Activated T-cell treated with anti-CD3 and anti-CD28 coated beads, Interleukin-2, amount 50 U/mL, for 72 hours (primary cell): Measurements from ENCODE around the gene REEP6. TPM values are rescaled to one million over a fixed set of nuclear protein-coding genes. Genes with fewer than 3 reads are reported as not detected.
A peak's percentile ranks its signal among the peaks of the same experiment; 100 is the strongest.

Source experiments
- ATAC-seq, 2 donors: fragments of 150-1000 bp; cut with Tn5 transposase; replicated peaks in 1 of 2; 2 replicates each; pipeline ENCODE4 v1.10.0; 2021; ENCODE audit warnings: moderate library complexity in 2 of 2, mild to moderate bottlenecking in 1 of 2
- DNase-seq, 2 donors: peaks; one replicate each; pipeline ENCODE4 v3.0.0; 2021 to 2022; ENCODE audit warnings: mixed read lengths in 1 of 2
- H3K27ac Mint-ChIP-seq: one replicate; pipeline ENCODE4 v1.8.0; 2022; ENCODE audit warnings: mild to moderate bottlenecking, moderate library complexity, mixed read lengths
- H3K27me3 Mint-ChIP-seq: one replicate; pipeline ENCODE4 v1.8.0; 2022; ENCODE audit warnings: low read depth, mixed read lengths
- H3K36me3 Mint-ChIP-seq, 2 donors: one replicate each; pipeline ENCODE4 v1.8.0; 2022; ENCODE audit warnings: mixed read lengths in 2 of 2, mild to moderate bottlenecking in 1 of 2; ENCODE audit not compliant: insufficient read depth in 2 of 2
- H3K4me1 Mint-ChIP-seq: one replicate; pipeline ENCODE4 v1.8.0; 2022; ENCODE audit warnings: low read depth, mixed read lengths
- H3K4me3 Mint-ChIP-seq, 2 donors: one replicate each; pipeline ENCODE4 v1.8.0; 2022; ENCODE audit warnings: mild to moderate bottlenecking in 2 of 2, mixed read lengths in 2 of 2, moderate library complexity in 2 of 2
- H3K9me3 Mint-ChIP-seq, 2 donors: one replicate each; pipeline ENCODE4 v1.8.0; 2022; ENCODE audit warnings: mixed read lengths in 2 of 2
- total RNA-seq, 2 donors: library from RNA; stranded (reverse); gene quantifications; one replicate each; pipeline ENCODE4 v1.2.3, GENCODE V29; 2022

REEP6 gene
- total RNA-seq, 2 donors from 2014 or later: 1.7 to 3.8 TPM

DNA sequence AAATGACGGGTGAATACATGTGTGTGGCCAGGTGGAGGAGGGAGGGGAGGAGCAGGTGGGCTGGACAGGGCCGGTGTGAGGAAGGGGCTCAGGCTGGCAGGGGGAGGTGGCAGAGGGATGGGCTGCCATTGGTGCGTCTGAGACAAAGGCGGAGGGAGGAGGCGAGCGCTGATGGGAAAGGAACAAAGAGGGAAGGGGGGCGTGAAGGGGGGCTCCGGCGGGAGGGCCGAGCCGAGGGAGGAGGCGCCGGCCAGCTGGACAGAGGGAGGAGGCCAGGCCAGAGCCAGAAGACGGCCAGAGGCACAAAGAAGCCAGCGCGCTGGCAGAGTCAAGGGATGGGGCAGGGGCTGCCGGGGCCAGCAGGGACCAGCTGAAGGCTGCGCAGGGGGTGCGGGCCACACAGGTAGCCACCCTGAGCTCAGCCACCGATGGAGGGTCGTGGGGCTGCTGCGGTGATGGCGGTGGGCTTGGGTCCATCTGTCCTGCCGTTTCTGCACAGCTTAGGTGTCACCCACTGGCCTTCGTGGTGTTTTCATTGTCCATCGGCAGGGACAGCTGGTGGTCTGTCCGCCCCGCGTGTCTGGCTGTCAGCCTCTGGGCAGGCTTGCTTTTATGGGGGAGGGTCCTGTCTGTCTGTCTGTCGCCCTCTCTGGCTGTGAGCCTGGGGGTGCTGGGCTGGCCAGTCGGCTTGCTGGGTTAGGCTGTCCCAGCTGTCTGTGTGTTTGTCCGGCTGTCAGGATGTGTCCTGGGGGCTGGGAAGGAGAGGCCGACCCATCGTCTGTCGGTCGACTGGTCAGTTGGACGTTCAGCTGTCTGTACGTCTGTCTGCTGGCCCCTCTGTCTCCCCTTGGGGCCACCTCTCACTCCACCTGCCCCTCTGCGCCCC is 38.8 kb upstream of the REEP6 start:
- Mint-ChIP-seq H3K4me1 (peaks cover 24% of the 10 kb centered on the region), H3K27ac (no peak overlapping the region), H3K27me3 (peaks cover 72% of the 10 kb centered on the region), H3K4me3 (no peak overlapping the region), H3K9me3 (no peaks in the 10 kb centered on the region), H3K36me3 (no peaks in the 10 kb centered on the region)
- ATAC-seq (no peak), DNase-seq (no peak)

DNA sequence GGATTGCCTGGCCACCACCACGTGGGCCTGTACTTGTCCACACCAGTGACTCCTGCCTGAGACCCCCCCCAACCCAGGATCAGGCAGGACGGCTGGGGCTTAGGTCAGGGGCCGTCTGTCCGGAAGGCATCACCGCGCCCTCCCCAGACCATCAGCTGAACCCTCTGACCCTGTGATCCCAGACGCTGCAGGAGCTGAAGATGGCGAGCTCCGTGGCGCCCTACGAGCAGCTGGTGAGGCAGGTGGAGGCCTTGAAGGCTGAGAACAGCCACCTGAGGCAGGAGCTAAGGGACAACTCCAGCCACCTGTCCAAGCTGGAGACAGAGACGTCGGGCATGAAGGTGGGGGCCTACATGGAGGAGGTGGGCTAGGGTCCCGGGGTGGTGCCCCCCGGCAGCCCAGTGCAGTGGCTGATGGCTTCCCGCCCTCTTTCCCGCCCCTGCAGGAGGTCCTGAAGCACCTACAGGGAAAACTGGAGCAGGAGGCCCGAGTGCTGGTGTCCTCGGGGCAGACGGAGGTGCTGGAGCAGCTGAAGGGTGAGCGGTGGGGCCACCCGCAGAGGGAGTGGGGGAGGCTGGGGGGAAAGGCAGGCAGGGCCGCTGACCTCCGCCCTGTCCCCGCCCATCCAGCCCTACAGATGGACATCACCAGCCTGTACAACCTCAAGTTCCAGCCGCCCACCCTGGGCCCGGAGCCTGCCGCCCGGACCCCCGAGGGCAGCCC is 38.0 kb upstream of the REEP6 start:
- ATAC-seq (no peak), DNase-seq (no peak)
- peaks cover 24% of the 10 kb centered on the region for H3K4me1 Mint-ChIP-seq
- no peaks in the 10 kb centered on the region for H3K9me3 Mint-ChIP-seq
- H3K27me3 Mint-ChIP-seq: peaks cover 69% of the 10 kb centered on the region
- no peak overlapping the region for H3K4me3 Mint-ChIP-seq
- no peaks in the 10 kb centered on the region for H3K36me3 Mint-ChIP-seq
- no peak overlapping the region for H3K27ac Mint-ChIP-seq

DNA sequence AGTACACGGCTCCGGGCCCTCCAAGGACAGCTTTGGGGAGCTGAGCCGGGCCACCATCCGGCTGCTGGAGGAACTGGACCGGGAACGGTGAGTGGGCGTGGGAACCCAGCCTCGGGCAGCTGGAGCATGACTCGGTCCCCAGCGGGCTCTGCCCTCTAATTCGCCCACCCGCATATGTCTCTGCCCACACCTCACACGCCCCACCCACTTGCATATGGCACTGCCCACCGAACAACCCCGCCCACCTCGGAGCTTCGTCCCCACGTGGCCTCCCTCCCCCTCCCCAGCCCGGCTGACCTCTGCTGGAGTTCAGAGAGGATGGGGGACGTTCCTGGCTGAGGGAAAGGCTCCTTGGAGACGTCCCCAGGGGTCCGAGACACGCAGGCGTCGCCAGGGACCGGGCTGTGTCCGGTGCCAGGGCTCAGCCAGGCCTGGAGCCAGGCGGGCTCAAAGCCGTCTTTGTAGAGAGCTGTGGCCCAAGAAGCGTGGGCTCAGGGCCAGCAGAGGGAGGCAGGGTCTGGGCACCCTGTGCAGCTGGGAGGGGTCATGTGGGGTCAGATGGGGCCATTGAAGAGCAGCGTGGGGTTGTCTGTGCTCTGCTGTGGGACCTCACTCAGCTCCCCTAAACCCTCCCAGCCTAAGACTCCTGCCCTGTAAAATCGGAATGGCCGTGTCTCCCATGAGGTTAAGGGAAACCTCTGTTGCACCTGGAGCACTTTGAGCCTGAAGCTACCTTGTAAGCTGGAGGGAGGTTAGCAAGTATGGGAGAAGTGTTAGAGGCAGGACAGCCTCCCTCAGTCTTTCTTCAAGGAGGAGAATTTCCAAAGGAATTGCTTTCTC is 37.2 kb upstream of the REEP6 start:
- DNase-seq (peak in 1 of 2 donors; percentile 44), ATAC-seq (no peak)
- peaks cover 24% of the 10 kb centered on the region for H3K4me1 Mint-ChIP-seq
- H3K9me3 Mint-ChIP-seq: no peaks in the 10 kb centered on the region
- H3K4me3 Mint-ChIP-seq: no peak overlapping the region
- no peak overlapping the region for H3K27ac Mint-ChIP-seq
- H3K36me3 Mint-ChIP-seq: no peaks in the 10 kb centered on the region
- H3K27me3 Mint-ChIP-seq: peaks cover 61% of the 10 kb centered on the region

DNA sequence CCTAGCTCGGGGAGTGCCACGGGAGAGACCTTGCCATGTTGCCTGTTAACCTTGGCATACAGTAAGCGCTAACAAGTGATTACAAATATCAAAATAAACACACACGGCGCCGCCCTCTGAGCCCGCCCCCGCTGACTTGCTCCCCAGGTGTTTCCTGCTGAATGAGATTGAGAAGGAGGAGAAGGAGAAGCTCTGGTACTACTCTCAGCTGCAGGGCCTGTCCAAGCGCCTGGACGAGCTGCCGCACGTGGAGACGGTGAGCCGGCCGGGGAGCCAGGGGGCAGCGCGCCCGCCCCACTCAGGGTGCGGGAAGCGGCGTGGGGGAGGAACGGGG is 36.0 kb upstream of the REEP6 start:
- ATAC-seq: no peak
- Mint-ChIP-seq H3K27me3 (peaks cover 52% of the 10 kb centered on the region), H3K9me3 (no peaks in the 10 kb centered on the region), H3K27ac (no peak overlapping the region), H3K36me3 (no peaks in the 10 kb centered on the region), H3K4me1 (peaks cover 26% of the 10 kb centered on the region), H3K4me3 (peak overlapping the region; percentile 27 to 40)
- no peak for DNase-seq

DNA sequence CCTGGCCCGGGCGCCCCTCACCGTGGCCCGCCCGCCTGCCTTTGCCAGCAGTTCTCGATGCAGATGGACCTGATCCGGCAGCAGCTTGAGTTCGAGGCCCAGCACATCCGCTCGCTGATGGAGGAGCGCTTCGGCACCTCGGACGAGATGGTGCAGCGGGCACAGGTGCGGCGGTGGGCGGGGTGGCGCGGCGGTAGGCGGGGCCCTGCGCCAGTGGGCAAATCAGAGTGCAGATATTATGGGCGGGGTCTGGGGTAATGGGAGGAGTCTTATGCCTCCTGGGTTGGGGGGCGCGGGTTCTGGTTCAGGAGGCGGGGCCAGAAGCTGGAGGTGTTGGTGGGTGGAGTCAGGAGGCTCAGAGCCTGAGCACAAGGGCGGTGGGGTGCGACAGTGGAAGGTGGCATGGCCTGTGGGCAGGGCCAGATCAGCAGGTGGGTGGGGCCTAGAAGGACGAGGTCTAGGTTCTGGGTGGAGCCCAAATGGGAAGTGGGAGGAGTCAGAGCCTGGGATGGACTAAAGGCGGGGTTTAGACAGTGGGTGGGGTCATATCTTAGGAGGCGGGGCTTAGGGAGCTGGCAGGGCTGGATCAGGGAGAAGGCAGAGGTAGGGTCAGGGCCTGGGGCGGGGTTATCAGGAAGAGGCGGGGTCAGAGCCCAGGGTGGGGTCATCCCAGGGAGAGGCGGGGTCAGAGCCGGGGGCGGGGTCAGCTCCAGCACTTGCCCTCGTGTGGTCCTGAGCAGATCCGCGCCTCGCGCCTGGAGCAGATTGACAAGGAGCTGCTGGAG is 35.5 kb upstream of the REEP6 start:
- Mint-ChIP-seq H3K27ac (no peak overlapping the region), H3K9me3 (no peaks in the 10 kb centered on the region), H3K27me3 (peaks cover 49% of the 10 kb centered on the region), H3K4me1 (peaks cover 23% of the 10 kb centered on the region), H3K36me3 (no peaks in the 10 kb centered on the region), H3K4me3 (peak overlapping the region; percentile 31 to 64)
- ATAC-seq (peak; percentile 75 to 81), DNase-seq (peak; percentile 80 to 84)

DNA sequence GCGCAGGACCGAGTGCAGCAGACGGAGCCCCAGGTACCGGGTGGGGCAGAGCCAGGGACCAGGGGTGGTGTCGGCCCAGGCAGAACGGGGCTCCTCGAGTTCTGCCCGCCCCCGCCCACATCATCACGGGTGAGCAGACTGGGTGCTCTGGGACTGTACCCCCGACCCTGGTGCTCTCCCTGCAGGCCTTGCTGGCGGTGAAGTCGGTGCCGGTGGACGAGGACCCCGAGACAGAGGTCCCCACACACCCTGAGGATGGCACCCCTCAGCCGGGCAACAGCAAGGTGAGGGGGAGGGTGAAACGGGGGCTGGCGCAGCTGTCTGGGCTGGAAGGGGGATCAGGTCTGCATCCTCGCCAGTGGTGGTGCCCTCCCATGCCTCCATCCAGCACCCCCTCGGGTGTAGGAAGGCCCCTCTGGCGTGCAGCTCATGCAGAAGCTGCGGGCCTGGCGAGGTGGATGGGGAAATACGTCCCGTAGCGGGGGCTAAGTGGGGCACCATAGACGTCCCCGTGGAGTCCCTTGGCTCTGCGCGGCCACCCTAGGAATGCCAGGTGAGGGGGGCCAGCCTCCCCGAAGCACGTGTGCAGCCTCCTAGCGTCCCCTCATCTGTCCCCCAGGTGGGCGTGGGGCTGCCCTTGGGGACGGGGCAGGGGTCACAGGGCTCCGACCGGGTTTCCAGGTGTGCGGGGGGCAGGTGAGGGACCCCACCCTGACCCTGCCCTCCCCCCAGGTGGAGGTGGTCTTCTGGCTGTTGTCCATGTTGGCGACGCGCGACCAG is 34.7 kb upstream of the REEP6 start:
- Mint-ChIP-seq H3K27me3 (peaks cover 41% of the 10 kb centered on the region), H3K9me3 (no peaks in the 10 kb centered on the region), H3K36me3 (no peaks in the 10 kb centered on the region), H3K4me3 (peak overlapping the region in 1 of 2 donors; percentile 64), H3K4me1 (peaks cover 17% of the 10 kb centered on the region), H3K27ac (no peak overlapping the region)
- no peak for ATAC-seq
- no peak for DNase-seq

DNA sequence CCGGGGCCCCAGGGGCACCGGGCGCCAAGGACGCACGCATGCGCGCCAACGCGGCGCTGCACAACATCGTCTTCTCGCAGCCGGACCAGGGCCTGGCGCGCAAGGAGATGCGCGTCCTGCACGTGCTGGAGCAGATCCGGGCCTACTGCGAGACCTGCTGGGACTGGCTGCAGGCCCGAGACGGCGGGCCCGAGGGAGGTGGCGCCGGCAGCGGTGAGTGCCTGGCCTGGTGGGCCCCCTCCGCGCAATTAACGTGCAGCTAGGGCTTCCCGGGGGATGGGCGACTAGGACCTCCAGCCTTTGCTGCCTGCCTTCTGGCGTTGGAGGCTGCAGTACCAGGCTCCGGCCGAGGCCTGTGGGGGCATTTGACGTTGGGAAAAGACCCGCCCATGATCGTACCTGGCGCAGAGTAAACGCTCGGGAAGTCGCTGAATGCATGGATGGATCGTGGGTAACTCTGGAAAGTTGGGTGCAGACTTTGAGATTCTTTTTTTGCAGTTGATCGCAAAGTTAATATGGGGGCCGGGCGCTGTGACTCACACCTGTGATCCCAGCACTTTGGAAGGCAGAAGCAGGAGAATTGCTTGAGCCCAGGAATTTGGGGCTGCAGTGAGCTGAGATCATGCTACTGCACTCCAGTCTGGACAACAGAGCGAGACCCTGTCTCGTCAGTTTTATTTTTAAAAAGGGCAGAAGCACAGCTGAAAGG is 33.8 kb upstream of the REEP6 start:
- H3K27ac Mint-ChIP-seq: no peak overlapping the region
- DNase-seq (no peak), ATAC-seq (no peak)
- H3K27me3 Mint-ChIP-seq: peaks cover 33% of the 10 kb centered on the region
- no peaks in the 10 kb centered on the region for H3K36me3 Mint-ChIP-seq
- H3K4me1 Mint-ChIP-seq: peaks cover 17% of the 10 kb centered on the region
- no peaks in the 10 kb centered on the region for H3K9me3 Mint-ChIP-seq
- H3K4me3 Mint-ChIP-seq: no peak overlapping the region

DNA sequence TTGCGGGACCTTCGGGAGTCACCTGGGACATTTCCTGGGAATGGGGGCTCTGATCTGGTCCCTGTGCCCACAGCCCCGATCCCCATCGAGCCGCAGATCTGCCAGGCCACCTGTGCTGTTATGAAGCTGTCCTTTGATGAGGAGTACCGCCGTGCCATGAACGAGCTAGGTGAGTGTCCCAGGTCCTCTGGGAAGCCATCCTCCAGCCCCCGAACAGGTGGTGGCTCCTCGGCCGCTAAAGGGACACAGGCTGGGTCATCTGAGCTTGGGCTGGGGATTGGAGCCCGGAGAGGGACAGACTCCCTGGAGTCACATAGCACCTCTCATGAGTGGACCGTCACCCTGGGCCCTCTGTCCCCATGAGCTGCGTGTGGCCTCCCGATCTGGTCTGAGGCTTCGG is 33.1 kb upstream of the REEP6 start:
- peaks cover 26% of the 10 kb centered on the region for H3K27me3 Mint-ChIP-seq
- ATAC-seq (no peak), DNase-seq (no peak)
- H3K27ac Mint-ChIP-seq: no peak overlapping the region
- peaks cover 17% of the 10 kb centered on the region for H3K4me1 Mint-ChIP-seq
- H3K36me3 Mint-ChIP-seq: no peaks in the 10 kb centered on the region
- H3K4me3 Mint-ChIP-seq: no peak overlapping the region
- H3K9me3 Mint-ChIP-seq: no peaks in the 10 kb centered on the region

DNA sequence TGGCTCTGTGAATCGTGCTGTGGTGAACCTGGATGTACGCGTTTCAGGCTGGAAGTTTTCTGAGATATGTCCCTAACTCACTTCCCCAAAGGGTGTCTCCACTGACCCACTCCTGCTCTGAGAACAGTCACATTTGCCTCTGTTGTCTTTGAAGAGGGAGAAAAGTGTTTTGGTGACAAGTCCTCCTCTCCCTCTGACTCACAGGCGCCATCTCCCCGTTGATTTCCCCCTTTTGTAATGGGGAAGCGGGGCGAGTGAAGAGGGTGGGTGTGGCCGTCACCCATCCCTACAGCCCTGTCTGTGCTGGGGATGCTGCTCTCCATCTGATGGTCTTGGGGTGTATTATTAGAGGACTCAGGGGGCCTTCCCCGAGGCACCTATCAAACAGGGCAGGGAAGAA is 31.5 kb upstream of the REEP6 start:
- DNase-seq (no peak), ATAC-seq (no peak)
- H3K4me3 Mint-ChIP-seq: no peak overlapping the region
- no peaks in the 10 kb centered on the region for H3K36me3 Mint-ChIP-seq
- H3K9me3 Mint-ChIP-seq: no peaks in the 10 kb centered on the region
- no peak overlapping the region for H3K27ac Mint-ChIP-seq
- H3K27me3 Mint-ChIP-seq: peaks cover 14% of the 10 kb centered on the region
- H3K4me1 Mint-ChIP-seq: peaks cover 17% of the 10 kb centered on the region

DNA sequence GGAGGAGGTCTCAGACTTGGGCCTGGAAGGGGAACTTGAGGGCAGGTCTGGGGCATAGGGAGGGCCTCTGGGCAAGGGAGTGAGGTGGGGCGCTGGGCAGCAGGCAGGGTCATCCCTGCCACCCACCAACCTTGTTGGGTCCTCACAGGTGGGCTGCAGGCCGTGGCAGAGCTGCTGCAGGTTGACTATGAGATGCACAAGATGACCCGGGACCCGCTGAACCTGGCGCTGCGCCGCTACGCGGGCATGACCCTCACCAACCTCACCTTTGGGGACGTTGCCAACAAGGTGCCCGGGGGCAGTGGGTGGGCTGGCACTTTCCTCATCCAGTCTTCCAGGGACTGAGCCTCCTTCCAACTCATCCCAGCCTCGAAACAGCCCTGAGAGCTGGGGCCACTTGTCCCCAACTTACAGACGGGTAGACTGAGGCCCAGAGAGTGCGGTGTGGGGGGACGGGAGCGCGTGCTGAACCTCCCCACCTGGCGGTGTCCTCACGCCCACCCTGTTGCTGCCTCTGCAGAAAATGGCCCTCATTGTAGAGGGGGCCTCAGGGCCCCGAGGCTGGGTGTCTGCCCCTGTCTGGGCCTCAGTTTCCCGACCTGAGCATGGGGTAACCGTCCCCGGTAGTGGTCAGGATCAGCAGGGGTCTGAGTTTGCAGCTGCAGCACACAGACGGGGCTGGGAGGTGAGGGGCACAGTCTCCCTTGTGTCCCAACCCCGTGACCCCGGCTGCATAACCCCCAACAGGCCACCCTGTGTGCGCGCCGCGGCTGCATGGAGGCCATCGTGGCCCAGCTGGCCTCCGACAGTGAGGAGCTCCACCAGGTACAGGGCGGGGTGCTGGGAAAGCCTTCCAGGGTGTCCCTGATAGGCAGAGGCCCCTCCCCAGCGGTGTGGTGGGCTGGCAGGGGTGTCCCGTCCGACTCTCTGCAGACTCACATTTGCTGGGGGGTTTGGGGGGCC is 30.7 kb upstream of the REEP6 start:
- Mint-ChIP-seq H3K4me3 (no peak overlapping the region), H3K9me3 (no peaks in the 10 kb centered on the region), H3K27ac (no peak overlapping the region), H3K4me1 (peaks cover 16% of the 10 kb centered on the region), H3K36me3 (no peaks in the 10 kb centered on the region), H3K27me3 (peaks cover 12% of the 10 kb centered on the region)
- no peak for DNase-seq
- ATAC-seq: no peak

DNA sequence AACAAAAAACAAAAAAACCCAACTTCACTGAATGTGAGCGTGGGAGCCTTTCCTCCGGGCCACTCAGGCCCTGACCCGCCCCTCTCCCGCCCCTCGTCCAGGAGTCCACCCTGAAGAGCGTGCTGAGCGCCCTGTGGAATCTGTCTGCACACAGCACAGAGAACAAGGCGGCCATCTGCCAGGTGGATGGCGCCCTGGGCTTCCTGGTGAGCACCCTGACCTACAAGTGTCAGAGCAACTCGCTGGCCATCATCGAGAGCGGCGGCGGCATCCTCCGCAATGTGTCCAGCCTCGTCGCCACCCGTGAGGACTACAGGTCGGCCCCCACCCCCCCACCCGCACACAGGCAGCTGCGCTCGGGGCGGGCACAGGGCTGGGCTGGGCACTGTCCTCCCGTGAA is 29.1 kb upstream of the REEP6 start:
- ATAC-seq (no peak), DNase-seq (no peak)
- H3K27ac Mint-ChIP-seq: no peak overlapping the region
- H3K4me3 Mint-ChIP-seq: no peak overlapping the region
- H3K9me3 Mint-ChIP-seq: no peaks in the 10 kb centered on the region
- H3K4me1 Mint-ChIP-seq: peaks cover 10% of the 10 kb centered on the region
- H3K36me3 Mint-ChIP-seq: no peaks in the 10 kb centered on the region
- peaks cover 6% of the 10 kb centered on the region for H3K27me3 Mint-ChIP-seq
